ENCODE results near the gene PCGF3.
"Not testable (repeated sequence)": the region's sequence is repeated elsewhere in the genome, so short reads cannot be mapped to it uniquely, and the experiment has no call there.

Gene PCGF3

DNA sequence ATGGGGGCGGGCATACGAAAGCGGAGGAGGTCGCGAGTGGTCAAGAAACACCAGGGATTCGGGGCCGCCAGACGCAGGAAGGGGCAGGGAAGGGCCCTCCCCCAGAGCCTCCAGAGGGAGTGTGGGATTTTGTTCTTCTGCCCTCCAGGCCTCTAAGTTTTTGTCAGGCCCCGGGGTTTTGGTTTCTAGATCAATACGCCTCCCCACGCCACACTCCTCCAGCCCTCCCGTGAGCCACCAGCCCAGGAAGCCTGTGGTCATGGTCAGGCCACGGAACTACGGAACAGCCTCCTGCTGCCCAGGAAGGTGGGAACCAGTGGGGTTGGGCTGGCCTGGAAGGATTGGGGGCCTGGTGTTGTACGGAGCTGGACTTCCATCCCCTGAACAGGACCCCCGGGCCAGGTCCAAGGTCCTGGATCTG, 81.9 kb downstream of the PCGF3 start:
- DNase-seq = no peak

DNA sequence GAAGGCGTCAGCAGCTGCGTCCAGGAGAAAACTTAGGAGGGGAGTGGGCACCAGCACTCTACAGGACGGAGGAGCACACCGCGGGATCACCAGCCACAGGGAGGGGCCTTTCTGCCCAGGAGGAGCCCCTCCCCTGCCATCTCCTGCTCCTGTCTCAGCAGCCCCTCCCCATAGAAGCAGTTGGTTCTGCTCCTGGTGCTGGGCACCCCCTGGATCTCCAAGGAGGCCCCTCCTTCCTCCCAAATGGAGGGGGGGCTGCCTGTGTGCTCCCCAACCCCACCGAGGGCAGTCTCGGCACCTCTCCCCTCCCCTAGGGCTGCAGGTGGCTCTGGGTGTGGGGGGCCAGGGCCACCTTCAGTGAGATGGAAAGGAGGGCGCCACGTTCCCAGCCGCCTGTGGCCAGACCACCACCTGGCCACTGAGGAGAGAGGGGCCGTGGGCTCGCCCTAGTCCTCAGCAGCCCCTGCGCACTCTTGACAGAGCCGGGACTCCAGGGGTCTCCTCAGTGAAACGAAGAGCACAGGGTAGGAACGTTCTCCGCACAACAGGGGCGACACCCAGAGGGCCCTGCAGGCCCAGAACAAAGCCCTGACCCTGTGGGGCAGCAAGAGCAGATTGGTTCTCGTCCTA, 82.5 kb downstream of the PCGF3 start:
- DNase-seq = no peak

GRCh38 chr4:788636-789297, 83.1 kb downstream of the PCGF3 start:
- DNase-seq = no peak

- DNase-seq = no peak
Measured at GRCh38 chr4:789571-790465, 84.2 kb downstream of the PCGF3 start.

- DNase-seq = no peak
Measured at GRCh38 chr4:790466-790820, 84.8 kb downstream of the PCGF3 start.

GRCh38 chr4:791252-791897, 85.7 kb downstream of the PCGF3 start:
- no peak for DNase-seq

DNA sequence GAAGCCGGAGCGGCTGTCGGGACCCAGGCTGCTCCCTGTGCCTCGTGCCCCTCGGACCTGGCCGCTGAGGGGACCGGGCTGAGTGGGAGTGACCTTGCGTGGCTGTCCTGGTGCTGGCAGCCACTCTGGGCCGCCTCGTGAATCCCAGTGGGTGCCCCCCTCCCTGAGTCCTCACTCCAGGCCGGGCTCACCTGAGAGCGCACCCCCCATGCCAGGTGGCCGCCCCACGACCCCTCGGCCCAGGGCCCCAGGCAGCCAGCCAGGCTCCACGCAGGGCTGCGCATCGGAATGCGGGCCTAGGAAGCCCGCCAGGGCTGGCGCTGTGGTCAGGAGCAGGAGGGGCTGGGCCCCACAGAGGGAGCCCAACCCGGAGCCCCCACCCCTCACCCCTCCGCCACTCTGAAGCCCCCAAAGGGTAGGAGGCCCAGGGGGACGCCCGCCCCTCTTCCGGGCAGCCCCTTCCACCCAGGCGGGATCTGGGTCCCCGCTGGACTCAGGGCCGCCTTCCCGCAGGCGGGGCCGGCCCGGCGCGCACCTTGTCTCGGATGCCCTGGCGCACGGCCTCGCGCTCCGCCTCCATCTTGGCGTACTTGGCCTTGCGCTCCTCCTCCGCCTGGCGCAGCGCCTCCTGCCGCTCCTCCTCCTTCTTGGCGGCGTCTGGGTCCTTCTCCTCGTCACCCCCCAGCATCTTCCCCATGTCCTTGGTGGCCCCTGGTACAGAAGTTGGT, 86.4 kb downstream of the PCGF3 start:
- peak; percentile 66 for DNase-seq

- no peak for DNase-seq
Measured at GRCh38 chr4:792626-793092, 87.0 kb downstream of the PCGF3 start.

DNA sequence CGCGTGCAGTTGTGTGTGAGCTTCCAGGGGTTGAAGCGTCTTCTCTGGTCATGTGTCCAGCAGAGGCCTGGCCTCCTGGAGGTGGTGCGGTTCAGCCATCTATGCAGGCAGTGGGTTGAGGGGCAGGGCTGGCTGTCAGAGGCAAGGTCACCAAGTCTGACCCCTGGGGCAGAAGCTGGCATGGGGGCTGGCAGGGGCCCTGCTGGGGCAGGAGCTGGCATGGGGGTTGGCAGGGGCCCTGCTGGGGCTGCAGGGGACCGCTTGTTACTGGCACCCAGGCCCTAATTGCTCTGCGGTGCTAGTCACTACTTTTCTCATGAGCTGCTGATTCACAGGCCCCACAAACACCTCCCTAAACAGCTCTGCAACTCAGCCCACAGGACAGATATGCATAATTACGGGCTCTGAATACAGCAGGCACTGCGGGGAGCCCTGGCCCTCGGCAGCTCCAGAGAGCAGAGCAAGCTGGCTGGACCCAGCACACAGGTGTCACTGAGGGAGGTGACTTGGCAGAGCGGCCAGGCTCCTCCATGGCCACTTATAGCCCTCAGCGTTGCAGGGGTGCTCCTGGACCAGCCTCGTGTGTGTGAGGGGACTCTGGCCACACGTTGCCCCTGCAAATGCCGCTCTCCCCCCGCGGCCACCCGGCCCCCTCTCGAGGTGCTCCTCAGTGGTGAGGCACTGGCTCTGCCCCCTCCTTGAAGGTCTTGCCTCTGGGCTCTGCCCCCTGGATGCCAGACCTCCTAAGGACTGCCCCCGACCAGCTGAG, 87.6 kb downstream of the PCGF3 start:
- DNase-seq = no peak

DNA sequence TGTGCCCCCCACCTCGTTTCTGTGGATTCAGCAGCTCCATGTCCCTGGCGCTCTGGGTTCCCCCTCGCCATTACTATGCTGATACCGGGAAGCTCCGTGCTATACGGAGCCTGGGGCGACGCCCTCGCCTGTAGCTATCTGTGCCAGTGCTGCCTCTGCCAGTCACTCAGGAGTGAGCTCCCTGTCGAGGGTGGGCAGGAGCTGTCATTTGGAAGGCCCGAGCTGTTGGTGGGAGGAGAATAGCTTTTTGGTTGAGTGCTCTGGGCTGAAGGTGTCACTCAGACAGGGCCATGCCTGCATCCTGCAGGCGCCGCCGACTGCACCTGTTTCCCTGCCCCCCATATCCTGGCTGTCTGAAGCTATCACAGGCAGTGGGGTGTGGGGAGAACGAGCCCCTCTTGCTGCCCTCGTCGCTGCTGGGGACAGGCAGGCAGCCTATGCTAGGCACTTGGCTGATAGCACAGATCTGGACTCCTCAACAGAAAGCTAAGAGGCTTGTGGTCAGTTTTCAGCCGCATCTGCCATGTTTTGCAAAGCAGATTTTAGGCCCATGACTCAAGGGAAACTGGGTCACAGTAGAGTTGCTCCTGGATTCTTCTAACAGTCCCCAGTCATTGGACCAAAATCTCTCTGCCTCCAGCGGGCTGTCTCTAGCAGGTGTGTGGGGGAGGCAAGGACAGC, 88.4 kb downstream of the PCGF3 start:
- DNase-seq = no peak

GRCh38 chr4:794900-795725, 89.5 kb downstream of the PCGF3 start:
- DNase-seq = no peak

DNA sequence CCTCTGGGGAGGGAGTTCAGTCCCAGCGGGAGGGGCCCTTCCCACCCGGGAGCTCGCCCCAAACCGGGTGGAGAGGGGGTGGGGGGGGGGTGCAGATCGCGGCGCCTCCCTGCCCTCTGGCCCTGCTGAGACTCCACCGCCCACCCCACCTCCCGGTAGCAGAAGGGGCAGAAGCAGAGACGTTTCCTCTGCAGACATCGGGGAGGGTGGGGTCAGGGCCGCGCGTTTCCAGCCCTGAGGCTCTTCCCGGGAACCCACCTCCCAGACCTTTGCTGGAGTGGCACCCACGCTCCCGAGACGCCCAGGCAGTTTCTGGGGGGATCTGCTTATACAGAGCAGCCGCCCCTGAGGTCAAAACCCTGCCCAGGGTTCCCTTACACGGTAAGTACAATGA, 90.1 kb downstream of the PCGF3 start:
- DNase-seq = no peak

GRCh38 chr4:796206-796605, 90.6 kb downstream of the PCGF3 start:
- no peak for DNase-seq

- no peak for DNase-seq
Measured at GRCh38 chr4:797066-797465, 91.4 kb downstream of the PCGF3 start.

DNA sequence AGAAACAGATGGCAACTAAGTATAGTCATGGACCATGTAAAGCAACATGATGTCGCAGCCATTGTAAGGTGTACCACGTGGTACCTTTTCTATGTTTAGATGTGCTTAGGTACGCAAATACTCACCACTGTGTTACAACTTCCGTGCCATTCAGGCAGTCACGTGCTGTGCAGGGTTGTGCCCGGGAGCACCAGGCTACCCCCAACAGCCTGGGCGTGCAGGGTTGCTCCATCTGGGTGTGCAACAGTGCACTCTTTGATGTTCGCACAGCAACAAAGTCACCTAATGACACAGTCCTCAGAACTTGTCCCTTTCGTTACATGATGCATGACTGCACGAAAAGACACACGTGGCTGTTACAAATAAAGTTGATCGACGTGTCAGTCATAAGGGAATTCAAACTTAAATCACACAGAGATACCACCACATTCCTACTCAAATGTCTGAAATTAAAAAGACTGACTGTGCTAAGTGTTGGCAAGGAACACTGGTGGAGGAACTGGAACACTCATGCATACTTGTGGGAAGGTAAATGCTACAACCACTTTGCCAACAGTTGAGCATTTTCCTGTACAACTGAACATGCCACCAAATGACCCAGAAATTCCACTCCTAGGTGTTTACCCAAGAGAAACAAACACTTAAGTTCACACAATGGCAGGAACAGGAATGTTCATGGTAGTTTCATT, 95.9 kb downstream of the PCGF3 start:
- DNase-seq = no peak

- DNase-seq = no peak
Measured at GRCh38 chr4:803884-804283, 98.3 kb downstream of the PCGF3 start.

DNA sequence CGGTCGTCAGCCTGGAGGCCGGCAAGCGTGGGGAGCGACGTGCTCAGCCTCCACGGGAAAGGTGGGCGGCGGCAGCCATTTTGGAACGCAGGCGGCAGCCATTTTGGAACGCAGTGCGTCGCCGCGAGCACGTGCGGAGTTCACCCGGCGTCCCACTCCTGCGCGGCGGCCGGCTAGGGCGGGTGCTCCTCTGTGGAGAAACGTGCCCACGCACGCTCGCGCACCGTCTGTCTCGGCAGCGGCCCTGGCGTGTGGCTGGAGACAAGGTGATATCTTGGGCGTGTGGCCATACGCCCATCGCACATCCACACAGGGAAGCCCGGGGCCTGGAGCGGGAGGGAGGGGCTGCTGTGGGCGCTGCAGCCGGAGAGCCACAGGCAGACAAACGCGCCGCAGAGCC, 99.2 kb downstream of the PCGF3 start:
- no peak for DNase-seq

DNA sequence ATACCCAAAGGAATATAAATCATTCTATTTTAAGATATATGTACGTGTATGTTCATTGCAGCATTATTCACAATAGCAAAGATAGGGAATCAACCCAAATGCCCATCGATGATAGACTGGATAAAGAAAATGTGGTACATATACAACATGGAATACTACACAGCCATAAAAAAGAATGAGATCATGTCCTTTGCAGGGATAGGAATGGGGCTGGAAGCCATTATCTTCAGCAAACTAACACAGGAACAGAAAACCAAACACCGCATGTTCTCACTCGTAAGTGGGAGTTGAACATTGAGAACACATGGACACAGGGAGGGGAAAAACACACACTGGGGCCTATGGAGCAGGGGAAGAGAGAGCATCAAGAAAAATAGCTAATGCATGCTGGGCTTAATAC, 101.3 kb downstream of the PCGF3 start:
- not testable (repeated sequence) for DNase-seq

DNA sequence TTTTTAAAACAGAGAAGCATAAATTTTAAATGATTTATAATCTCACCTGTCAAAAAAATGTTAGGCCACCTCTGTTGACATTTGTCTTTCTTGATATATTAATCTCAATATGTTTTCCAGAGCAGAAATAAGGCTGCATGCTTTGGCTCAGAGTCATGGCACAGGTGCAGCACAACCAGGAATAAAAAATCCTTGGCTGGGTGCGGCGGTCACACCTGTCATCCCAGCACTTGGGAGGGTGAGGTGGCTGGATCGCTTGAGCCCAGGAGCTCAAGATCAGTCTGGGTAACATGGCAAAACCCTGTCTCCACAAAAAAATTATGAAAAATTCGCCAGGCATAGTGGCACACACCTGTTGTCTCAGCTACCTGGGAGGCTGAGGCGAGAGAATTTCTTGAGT, 102.2 kb downstream of the PCGF3 start:
- DNase-seq = no peak

All from femur (tissue), 1 donor.